ENCODE results near the gene PTRH2.

Gene PTRH2

GRCh38 chr17:59734226-59734625 is 27.0 kb upstream of the PTRH2 start:
- Histone ChIP-seq H3K9ac (ENCODE audit: low read depth, low read length) (no peak overlapping the region), H3K36me3 (ENCODE audit: insufficient read depth, low read length) (peaks cover 4% of the 10 kb centered on the region; the same call in 1 of the 2 replicates), H3K4me1 (ENCODE audit: insufficient read depth, low read length) (no peaks in the 10 kb centered on the region), H3K9me3 (ENCODE audit: control insufficient read depth, insufficient read depth, low read length) (no peaks in the 10 kb centered on the region)

- Histone ChIP-seq H3K9me3 (ENCODE audit: control insufficient read depth, insufficient read depth, low read length) (no peaks in the 10 kb centered on the region), H3K36me3 (ENCODE audit: insufficient read depth, low read length) (peaks cover 4% of the 10 kb centered on the region; the same call in 1 of the 2 replicates)
These were observed 26.5 kb upstream of the PTRH2 start for GRCh38 chr17:59733697-59734096.

DNA sequence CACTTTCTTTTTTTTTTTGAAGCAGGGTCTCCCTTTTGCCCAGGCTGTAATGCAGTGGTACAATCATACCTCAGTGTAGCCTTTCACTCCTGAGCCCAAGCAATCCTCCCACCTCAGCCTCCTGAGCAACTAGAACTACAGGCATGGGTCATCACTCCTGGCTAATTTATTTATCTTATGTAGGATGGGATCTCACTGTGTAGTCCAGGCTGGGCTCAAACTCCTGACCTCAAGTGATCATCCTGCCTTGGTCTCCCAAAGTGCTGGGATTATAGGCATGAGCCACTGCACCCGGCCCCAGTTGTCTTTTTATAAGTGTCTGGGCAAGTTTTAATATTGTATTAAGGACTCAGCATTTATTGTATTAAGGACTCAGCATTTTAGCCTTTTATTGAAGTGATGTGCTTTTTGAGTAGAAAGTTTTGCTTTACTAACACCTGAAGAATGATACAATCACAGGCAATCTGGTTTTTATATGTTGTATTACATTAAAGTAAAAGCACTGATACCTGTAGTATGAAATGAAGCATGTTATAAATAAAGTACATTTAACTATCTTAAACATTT is 23.1 kb upstream of the PTRH2 start:
- Histone ChIP-seq H3K36me3 (ENCODE audit: insufficient read depth, low read length) (peaks cover 4% of the 10 kb centered on the region; the same call in 1 of the 2 replicates), H3K9ac (ENCODE audit: low read depth, low read length) (no peak overlapping the region), H3K4me1 (ENCODE audit: insufficient read depth, low read length) (no peaks in the 10 kb centered on the region), H3K9me3 (ENCODE audit: control insufficient read depth, insufficient read depth, low read length) (no peaks in the 10 kb centered on the region)

More at GRCh38 chr17:59733697-59734096, 26.5 kb upstream of the PTRH2 start:
- Histone ChIP-seq H3K9ac (ENCODE audit: low read depth, low read length) (no peak overlapping the region), H3K4me1 (ENCODE audit: insufficient read depth, low read length) (no peaks in the 10 kb centered on the region)

GRCh38 chr17:59727817-59728533 is 20.7 kb upstream of the PTRH2 start:
- Histone ChIP-seq H3K9ac (ENCODE audit: low read depth, low read length) (no peak overlapping the region), H3K36me3 (ENCODE audit: insufficient read depth, low read length) (no peaks in the 10 kb centered on the region), H3K4me1 (ENCODE audit: insufficient read depth, low read length) (peaks cover 6% of the 10 kb centered on the region), H3K9me3 (ENCODE audit: control insufficient read depth, insufficient read depth, low read length) (no peaks in the 10 kb centered on the region)

- Histone ChIP-seq H3K9ac (ENCODE audit: low read depth, low read length) (no peak overlapping the region), H3K36me3 (ENCODE audit: insufficient read depth, low read length) (no peaks in the 10 kb centered on the region), H3K4me1 (ENCODE audit: insufficient read depth, low read length) (peaks cover 7% of the 10 kb centered on the region), H3K9me3 (ENCODE audit: control insufficient read depth, insufficient read depth, low read length) (no peaks in the 10 kb centered on the region)
These were observed 18.5 kb upstream of the PTRH2 start for GRCh38 chr17:59725691-59726090.

DNA sequence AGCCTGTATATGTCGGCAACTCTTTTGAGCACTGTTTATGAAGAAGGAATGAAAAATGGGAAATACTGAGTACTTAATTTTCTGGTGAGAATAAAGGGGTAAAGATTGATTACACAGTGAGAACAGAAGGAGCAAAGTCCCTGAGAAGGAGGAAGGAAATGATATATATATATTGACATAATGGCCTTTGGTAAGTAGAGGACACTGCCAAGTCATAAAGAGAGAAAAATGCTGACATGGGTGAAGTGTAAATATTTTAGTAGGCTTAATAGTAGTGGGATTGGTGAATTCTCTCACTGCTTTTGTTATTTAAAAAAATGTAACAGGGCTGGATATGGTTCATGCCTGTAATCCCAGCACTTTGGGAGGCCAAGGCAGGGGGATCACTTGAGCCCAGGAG is 16.4 kb upstream of the PTRH2 start:
- H3K36me3 ChIP-seq (ENCODE audit: insufficient read depth, low read length), result no peaks in the 10 kb centered on the region
- H3K4me1 ChIP-seq (ENCODE audit: insufficient read depth, low read length), result peaks cover 7% of the 10 kb centered on the region
- H3K9ac ChIP-seq (ENCODE audit: low read depth, low read length), result no peak overlapping the region
- H3K9me3 ChIP-seq (ENCODE audit: control insufficient read depth, insufficient read depth, low read length), result no peaks in the 10 kb centered on the region

- Histone ChIP-seq H3K9me3 (ENCODE audit: control insufficient read depth, insufficient read depth, low read length) (no peaks in the 10 kb centered on the region), H3K9ac (ENCODE audit: low read depth, low read length) (no peak overlapping the region), H3K36me3 (ENCODE audit: insufficient read depth, low read length) (no peaks in the 10 kb centered on the region), H3K4me1 (ENCODE audit: insufficient read depth, low read length) (peaks cover 7% of the 10 kb centered on the region)
These were observed 15.8 kb upstream of the PTRH2 start for GRCh38 chr17:59723041-59723440.

- no peaks in the 10 kb centered on the region for H3K36me3 ChIP-seq (ENCODE audit: insufficient read depth, low read length)
- H3K9ac ChIP-seq (ENCODE audit: low read depth, low read length), result no peak overlapping the region
- peaks cover 7% of the 10 kb centered on the region for H3K4me1 ChIP-seq (ENCODE audit: insufficient read depth, low read length)
- H3K9me3 ChIP-seq (ENCODE audit: control insufficient read depth, insufficient read depth, low read length), result no peaks in the 10 kb centered on the region
These were observed 15.4 kb upstream of the PTRH2 start for GRCh38 chr17:59722623-59723022.

DNA sequence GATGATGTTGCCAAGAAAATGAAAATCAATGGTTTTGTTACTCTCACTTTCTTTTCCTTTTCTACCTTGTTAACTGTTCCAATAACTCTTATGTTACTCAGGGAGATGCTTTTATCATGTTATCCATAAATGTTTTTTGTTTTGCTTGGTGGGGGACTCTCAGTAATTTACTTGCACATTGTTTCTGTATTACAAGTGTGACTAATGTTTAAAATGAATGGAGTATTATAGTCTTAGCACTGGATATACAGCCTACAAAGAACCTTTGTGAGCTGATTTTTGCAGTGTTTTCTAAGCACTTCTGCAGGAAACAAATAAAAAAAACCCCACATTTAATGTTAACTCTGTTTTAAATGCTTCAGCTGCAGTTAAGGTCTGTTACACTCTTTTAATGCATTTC is 12.3 kb upstream of the PTRH2 start:
- Histone ChIP-seq H3K4me1 (ENCODE audit: insufficient read depth, low read length) (peaks cover 7% of the 10 kb centered on the region), H3K9me3 (ENCODE audit: control insufficient read depth, insufficient read depth, low read length) (no peaks in the 10 kb centered on the region), H3K9ac (ENCODE audit: low read depth, low read length) (no peak overlapping the region), H3K36me3 (ENCODE audit: insufficient read depth, low read length) (no peaks in the 10 kb centered on the region)

DNA sequence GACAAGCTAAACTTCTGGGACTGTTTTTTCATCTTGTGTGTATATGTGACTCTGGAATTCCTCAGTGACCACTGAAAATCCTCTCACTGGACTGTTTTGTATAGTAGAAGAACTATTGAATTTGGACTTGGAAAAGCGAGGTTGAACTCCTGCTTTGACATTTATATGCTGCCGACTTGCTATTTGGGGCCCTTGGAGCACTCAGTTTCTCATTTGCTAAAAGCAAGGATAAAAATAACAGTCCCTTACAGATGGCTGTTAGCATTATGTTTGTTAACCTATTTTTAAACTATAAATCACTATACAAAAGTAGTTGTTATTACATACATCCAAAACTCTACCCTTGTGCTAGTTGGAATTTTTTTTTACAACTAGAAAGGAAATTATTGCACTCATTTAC is 9.2 kb upstream of the PTRH2 start:
- no peak overlapping the region for H3K9ac ChIP-seq (ENCODE audit: low read depth, low read length)
- no peaks in the 10 kb centered on the region for H3K9me3 ChIP-seq (ENCODE audit: control insufficient read depth, insufficient read depth, low read length)
- no peaks in the 10 kb centered on the region for H3K36me3 ChIP-seq (ENCODE audit: insufficient read depth, low read length)
- H3K4me1 ChIP-seq (ENCODE audit: insufficient read depth, low read length), result no peaks in the 10 kb centered on the region

GRCh38 chr17:59714255-59714654 is 7.0 kb upstream of the PTRH2 start:
- no peaks in the 10 kb centered on the region for H3K36me3 ChIP-seq (ENCODE audit: insufficient read depth, low read length)
- H3K9ac ChIP-seq (ENCODE audit: low read depth, low read length), result no peak overlapping the region
- H3K9me3 ChIP-seq (ENCODE audit: control insufficient read depth, insufficient read depth, low read length), result no peaks in the 10 kb centered on the region
- H3K4me1 ChIP-seq (ENCODE audit: insufficient read depth, low read length), result peaks cover 3% of the 10 kb centered on the region; the same call in 1 of the 2 replicates

GRCh38 chr17:59712862-59713261 is 5.6 kb upstream of the PTRH2 start:
- Histone ChIP-seq H3K4me1 (ENCODE audit: insufficient read depth, low read length) (peaks cover 5% of the 10 kb centered on the region; the same call in 1 of the 2 replicates), H3K9ac (ENCODE audit: low read depth, low read length) (no peak overlapping the region), H3K9me3 (ENCODE audit: control insufficient read depth, insufficient read depth, low read length) (no peaks in the 10 kb centered on the region), H3K36me3 (ENCODE audit: insufficient read depth, low read length) (no peaks in the 10 kb centered on the region)

DNA sequence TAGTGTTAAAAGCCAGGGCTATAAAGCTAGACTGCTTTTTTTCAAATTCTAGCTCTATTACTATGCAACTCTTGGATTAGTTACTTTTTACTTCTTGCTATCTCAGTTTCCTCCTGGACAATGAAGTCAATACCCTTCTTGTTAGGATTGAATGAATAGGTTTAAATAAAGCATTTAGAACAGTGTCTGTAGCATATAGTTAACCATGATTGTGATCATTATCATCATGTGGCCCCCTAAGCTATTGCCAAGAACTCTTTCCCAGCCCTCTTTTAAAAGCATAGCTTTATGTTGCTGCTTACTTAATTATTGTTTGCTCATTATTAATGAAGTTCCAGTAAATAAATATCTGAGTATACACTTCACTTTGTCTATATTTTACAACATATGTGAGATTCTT is 4.7 kb upstream of the PTRH2 start:
- Histone ChIP-seq H3K9ac (ENCODE audit: low read depth, low read length) (no peak overlapping the region), H3K36me3 (ENCODE audit: insufficient read depth, low read length) (no peaks in the 10 kb centered on the region), H3K4me1 (ENCODE audit: insufficient read depth, low read length) (peaks cover 5% of the 10 kb centered on the region; the same call in 1 of the 2 replicates), H3K9me3 (ENCODE audit: control insufficient read depth, insufficient read depth, low read length) (no peaks in the 10 kb centered on the region)

GRCh38 chr17:59707971-59708430 is 771 bp upstream of the PTRH2 start:
- Histone ChIP-seq H3K4me1 (ENCODE audit: insufficient read depth, low read length) (peaks cover 9% of the 10 kb centered on the region), H3K9me3 (ENCODE audit: control insufficient read depth, insufficient read depth, low read length) (no peaks in the 10 kb centered on the region), H3K9ac (ENCODE audit: low read depth, low read length) (peak overlapping the region; percentile 94), H3K36me3 (ENCODE audit: insufficient read depth, low read length) (0 out of 2 replicates have a peak, but pooled peaks cover 2% of the 10 kb centered on the region)

DNA sequence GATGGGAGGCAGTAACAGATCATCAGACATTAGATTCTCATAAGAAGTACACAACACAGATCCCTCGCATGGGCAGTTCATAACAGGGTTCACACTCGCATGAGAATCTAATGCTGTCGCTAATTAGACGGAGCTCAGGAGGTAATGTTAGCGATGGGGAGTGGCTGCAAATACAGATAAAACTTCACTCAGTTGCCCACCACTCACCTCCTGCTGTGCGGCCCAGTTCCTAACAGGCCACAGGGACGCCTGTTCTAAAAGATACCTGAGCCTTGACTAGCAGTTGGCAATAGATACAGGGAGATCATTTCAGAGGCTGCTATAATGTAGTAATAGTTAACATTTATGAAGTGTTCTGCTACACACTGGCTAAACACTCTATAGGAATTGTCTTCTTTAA is 4.9 kb downstream of the PTRH2 start:
- Histone ChIP-seq H3K4me1 (ENCODE audit: insufficient read depth, low read length) (peaks cover 5% of the 10 kb centered on the region; the same call in 1 of the 2 replicates), H3K9ac (ENCODE audit: low read depth, low read length) (no peak overlapping the region), H3K9me3 (ENCODE audit: control insufficient read depth, insufficient read depth, low read length) (no peaks in the 10 kb centered on the region), H3K36me3 (ENCODE audit: insufficient read depth, low read length) (peaks cover 17% of the 10 kb centered on the region)
